Measurements from ENCODE around the gene PBX4.

The PBX4 gene

DNA sequence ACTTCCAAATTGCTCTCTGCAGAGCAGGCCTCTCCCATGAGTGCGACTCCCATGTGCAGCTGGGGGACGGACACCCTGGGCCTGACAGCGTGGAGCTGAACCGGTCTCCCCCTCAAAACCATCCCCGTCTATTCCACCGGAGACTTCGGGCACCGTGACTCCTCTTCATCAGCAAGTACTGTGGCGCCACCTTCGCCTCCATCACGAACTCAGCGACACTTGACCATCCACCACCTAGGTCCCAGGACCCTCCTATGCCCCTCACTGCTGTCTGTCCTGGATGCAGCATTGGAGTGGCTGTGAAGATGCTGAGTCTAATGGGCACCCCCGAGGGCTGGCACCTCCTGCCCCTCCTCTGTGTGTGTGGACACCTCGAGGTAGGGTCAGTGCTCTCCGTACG is 59.9 kb downstream of the PBX4 start:
- no peak for DNase-seq (ENCODE audit: low read depth in 2 of 2)

DNA sequence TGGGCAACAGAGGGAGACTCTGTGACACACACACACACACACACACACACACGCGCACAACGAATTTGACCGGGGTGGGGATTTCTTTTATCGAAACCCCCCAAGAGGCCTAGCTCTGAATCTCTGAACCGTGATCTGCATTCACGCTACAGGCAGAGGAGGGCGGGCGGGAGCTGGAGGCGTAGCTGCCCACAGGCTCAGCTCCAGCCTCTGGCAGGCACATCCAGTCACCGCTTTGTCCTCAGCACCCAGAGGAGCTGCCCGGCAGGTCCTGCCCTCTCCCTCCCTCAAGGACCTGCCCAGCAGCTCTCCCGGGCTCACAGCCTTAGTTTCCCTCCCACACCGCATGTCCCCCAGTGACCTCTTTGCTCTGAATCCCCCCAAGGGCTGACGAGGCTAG is 60.4 kb downstream of the PBX4 start:
- no peak for DNase-seq (ENCODE audit: low read depth in 2 of 2)

DNA sequence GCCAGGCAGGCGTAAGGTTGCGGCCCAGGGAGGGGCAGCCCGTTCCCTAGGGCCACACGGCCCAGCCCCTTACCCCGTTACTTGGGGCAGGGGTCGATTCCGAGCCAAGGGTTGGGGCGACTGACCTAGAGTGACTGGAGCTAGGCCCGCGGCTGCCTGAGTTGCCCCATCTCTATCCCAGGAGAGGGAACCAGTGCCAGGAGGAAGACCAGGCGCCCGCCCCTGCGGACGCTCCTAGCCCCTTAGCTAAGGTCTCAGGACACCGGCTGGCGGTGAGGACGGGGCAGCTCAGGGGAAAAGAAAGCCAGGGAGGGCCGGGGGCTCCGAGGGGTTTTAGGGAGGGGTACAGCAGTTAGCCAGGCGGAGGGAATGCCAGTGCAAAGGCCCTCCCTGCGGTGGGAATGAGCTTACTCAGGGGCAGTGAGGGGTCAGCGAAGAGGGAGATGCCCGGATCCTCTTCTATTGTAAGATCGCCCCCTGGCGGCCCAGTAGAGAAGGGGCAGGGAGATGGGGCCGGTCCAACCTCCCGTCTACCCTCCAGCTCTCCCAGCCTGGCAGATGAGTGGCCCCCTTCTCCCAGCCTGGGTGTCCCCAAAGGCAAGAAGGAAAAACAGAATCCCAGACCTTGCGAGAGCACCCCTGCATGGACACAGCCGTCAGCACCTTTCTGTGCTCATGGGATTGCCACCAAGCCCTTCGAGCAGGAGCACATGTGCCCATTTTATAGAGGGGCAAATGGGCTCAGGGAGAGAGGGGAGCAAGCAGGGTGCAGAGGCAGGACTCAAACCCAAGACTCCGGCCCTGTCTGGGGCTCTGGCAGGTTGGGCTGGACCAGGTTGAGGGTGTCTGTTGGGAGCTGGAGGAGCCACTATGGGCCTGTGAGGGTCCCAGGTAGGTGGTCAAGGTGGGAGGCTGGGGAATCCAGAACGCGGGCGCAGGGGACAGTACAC is 64.1 kb downstream of the PBX4 start:
- DNase-seq (ENCODE audit: low read depth in 2 of 2), result peak in 1 of 2 donors; percentile 25

DNA sequence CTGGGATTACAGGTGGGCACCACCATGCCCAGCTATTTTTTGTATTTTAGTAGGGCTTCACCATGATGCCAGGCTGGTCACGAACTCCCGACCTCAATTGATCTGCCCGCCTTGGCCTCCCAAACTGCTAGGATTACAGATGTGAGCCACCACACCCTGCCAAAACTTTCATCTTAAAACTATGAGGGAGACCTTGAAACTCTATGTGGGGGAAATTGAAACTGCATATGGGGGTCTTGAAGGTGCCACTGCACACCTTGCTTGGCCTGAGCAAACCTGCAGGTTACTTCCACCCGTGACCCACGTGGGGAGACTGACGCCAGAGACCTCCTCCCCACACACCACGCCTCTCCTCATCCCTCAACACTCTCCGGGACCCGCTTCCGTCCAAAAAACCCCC is 64.8 kb downstream of the PBX4 start:
- DNase-seq (ENCODE audit: low read depth in 2 of 2), result no peak

DNA sequence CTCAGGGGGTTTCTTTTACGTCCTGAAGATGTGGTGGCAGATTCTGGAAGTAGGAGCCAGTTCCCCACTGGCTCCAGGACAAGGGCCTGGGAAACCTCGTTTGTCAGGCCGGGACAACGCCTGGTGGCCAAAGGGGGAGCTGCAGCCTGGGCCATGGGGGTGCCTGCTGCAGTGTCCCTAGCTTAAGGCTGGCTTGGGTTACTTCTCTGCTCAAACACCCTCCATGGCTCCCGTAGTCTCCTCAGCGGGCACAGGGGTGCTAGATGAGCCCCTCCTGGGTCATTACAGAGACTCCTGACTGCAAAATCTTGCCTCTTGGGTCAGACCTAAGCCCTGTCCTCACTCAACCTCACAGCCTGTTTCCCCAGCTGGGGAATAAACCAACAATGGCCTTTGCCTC is 65.7 kb downstream of the PBX4 start:
- DNase-seq (ENCODE audit: low read depth in 2 of 2), result no peak

DNA sequence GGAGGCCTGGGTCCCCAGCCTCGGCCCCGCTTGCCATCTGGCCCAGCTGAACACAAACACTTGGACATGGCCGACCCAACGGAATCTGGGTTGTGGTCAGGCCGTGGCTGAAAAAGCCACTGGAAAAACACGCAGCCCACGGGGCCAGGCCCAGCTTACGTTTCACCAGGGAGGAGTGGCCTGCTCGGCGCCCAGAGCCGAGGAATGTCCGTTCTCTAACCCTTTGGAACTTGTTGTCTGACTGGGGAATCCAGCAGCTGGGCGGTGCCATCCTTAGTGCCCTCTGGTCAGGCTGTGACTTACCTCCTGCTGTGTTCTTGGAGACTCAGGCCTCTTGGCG is 66.7 kb downstream of the PBX4 start:
- no peak for DNase-seq (ENCODE audit: low read depth in 2 of 2)

DNA sequence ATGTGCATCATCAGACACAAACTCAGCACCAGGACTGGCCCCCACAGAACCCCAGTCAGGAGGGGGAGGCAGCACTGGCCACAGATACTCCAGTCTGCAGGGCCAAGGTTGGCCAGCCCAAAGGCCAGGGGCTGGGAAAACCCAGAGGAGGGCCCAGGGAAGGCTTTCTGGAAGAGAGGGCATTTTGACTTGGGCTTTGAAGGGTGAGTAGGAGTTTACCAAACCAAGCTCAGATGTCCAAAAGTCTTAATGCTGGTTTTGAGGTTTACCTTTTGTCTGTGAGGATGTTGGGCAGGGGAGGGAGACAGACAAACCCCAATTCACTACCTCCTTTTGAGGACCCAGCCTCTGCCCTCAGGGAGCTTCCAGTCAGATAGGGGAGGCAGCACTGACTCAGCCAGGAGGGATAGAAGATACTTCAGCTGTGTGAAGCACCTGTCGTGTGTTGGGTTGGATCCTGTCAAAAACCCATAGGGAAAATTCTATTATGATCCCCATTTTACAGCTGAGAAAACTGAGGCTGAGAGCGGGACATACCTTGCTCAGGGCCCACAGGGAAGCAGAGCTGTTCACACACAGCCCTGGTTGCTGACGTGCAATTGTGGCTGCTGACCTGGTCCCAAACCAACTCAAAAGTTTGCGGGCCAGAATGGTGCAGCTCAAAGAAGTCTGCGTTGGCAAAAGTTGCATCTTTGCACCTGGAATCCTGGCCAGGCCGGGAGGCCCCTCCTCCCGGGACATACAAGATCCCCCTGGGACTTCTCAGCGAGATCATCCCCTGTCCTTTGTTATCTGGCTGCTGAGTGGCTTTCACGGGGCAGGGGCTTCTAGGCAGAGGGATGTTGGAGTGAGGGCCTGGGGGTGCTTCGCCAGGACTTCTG is 67.3 kb downstream of the PBX4 start:
- no peak for DNase-seq (ENCODE audit: low read depth in 2 of 2)

DNA sequence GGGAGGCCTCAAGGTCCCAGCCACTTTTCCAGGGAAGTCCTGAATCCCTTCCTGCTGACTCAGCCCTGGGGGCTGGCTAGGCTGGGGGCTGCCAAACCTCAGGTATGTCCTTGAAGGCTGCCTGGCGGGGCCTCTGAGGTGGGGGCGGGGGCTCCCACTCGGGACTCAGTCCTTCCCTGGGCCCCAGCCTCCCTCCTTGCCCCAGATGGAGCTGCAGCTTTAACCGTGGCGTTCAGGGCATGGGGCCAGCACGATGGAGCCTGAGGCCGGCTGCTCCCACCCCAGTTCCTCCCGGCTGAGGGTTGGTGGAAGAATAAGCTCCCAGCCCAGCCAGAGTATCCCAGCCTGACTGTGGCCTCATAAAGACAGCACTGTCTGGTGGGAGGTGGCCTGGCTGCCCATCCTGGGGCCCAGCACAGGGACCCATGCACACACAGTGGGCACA is 68.0 kb downstream of the PBX4 start:
- DNase-seq (ENCODE audit: low read depth in 2 of 2), result no peak

DNA sequence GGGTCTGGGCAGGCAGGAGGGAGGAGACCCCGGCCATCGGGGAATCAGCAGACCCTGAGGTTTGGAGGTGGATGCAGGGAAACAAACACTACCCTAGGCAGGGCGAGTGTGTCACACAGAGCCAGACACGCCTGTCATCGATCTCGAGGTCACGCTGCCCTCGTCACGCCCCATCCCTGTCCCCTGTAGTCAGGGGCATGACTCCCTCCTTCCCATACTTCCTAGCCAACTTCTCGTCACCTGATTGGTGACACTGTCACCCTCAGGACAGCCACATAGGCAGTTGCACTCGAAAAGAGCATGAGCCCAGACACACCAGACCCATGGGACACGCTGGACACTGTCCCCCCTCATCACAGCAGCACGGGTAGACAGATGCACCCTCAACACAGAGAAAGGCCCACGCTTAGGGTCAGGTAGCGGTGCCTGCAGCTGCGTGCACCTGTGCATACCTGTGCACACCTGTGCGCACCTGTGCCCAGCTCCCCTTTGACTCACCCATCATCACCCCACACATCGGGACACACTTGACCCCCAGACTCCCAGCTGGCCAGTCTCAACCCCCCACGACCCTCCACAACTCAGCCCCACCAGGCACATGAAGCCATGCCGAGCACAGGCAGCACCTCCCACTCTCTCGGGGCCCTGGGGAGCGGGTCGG is 68.6 kb downstream of the PBX4 start:
- no peak for DNase-seq (ENCODE audit: low read depth in 2 of 2)

DNA sequence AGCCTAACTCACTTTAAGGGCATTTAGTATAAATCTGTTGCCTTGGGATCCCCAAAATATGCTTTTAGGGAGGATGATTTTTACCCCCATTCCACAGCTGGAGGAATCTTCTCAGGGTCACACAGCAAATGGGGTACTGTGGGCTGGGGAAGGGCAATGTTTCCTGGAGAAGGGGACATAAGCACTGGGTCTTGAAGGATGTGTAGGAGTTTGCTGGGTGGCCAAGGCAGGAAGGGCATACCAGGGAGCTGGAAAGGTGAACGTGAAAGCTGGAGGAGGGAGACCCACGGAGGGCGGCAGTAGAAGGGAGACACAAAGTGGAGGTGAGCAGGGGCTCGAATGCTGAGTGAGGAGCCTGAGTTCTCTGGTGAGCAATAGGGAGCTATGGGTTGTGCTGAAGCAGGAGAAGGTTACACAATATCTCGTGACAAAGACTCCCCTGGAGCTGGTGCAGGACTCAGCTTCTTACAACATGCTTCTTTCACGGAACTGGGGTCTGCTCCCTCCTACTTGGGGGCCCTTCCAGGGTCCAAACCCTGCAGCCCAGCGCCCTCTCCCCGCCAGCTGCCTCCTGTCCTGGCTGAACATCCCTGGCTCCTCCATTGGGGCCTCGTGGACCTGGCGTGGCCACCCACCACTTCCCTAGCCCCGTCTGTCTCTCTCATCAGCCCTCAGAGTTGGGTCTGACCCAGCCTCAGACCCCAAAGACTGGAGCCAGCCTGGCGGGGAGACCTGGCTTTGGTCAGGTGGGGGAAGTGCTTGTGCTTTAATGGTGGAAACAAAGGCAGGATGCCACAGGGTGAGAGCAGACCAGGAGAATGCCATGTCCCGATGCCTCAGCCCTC is 69.3 kb downstream of the PBX4 start:
- DNase-seq (ENCODE audit: low read depth in 2 of 2), result no peak

DNA sequence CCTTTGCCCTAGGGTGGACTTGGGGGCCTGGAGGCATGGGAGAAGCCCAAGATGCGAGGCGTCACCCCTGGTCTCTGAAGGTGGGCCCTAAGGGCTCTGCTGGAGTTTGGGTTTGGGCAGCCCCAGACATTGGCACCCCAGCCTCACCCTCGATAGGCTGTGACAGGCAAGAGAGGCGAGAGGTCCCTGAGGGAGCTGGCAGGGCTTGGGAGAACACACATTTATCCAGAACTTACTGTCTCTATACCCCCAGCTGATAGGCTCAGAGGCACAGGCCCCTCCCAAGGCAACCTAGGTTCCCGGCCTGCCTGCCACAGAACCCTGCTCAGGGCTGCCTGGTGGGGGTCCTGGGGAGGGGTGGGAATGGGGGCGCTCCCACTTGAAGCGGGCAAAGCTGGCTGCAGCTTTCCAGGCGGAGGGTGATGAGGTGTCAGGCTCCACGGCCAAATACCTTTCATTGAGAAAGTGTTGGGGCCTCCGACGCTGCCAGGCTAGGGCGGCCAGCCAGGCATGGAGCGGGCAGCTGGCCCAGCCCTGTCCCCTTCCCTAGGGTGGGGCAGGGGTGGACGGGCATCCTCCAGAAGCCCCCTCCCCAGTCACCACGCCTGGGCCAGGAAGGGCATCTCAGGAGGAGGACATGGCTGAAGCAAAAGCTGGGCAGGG is 70.7 kb downstream of the PBX4 start:
- DNase-seq (ENCODE audit: low read depth in 2 of 2), result no peak

DNA sequence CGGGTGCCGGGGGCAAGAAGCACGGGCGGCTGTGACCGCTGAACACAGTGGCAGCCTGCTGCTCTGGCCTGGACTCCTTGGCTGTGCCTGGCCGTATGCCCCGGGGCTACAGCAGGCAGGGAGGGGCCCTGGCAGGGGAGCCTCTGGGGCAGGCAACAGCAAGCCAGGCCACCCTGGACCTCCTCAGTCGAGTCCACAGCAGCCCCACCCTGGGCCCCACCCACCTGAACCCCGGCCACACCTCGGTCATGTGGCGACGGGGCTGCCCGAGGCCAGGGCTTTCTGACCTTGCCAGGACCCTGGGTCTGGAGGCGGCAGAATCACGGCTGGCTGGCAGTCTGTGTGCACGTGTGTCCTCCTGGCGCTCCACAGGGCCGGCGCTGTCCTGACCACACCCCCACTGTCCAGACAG is 71.7 kb downstream of the PBX4 start:
- DNase-seq (ENCODE audit: low read depth in 2 of 2), result no peak

DNA sequence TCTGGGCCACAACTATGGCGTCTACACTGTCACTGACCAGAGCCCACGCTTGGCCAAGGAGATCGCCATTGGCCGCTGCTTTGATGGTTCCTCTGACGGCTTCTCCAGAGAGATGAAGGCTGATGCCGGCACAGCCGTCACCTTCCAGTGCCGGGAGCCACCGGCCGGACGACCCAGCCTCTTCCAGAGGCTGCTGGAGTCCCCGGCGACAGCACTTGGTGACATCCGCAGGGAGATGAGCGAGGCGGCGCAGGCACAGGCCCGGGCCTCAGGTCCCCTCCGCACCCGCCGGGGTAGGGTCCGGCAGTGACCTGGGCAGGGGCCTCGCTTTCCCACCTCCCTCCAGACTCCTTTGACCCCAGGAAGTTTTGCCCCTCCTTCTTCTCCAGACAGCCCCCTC is 72.8 kb downstream of the PBX4 start:
- no peak for DNase-seq (ENCODE audit: low read depth in 2 of 2)

DNA sequence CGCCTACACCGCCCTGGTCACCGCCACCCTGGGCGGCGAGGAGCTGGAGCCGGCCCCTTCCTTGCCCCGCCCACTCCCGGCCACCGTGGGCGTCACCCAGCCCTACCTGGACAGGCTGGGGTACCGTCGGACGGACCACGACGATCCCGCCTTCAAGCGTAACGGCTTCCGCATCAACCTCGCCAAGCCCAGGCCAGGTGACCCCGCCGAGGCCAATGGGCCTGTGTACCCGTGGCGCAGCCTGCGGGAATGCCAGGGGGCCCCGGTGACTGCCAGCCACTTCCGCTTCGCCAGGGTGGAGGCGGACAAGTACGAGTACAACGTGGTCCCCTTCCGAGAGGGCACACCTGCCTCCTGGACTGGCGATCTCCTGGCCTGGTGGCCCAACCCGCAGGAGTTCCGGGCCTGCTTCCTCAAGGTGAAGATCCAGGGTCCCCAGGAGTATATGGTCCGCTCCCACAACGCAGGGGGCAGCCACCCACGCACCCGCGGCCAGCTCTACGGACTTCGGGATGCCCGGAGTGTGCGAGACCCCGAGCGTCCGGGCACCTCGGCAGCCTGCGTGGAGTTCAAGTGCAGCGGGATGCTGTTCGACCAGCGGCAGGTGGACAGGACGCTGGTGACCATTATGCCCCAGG is 73.4 kb downstream of the PBX4 start:
- DNase-seq (ENCODE audit: low read depth in 2 of 2), result no peak

DNA sequence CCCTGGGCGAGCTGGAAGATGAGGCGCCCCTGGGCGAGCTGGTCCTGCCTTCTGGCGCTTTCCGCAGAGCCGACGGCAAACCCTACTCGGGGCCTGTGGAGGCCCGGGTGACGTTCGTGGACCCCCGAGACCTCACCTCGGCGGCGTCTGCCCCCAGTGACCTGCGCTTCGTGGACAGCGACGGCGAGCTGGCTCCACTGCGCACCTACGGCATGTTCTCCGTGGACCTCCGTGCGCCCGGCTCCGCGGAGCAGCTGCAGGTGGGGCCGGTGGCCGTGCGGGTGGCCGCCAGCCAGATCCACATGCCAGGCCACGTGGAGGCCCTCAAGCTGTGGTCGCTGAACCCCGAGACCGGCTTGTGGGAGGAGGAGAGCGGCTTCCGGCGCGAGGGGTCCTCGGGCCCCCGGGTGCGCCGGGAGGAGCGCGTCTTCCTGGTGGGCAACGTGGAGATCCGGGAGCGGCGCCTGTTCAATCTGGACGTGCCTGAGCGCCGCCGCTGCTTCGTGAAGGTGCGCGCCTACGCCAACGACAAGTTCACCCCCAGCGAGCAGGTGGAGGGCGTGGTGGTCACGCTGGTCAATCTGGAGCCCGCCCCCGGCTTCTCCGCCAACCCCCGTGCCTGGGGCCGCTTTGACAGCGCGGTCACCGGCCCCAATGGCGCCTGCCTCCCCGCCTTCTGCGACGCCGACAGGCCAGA is 74.1 kb downstream of the PBX4 start:
- DNase-seq (ENCODE audit: low read depth in 2 of 2), result no peak

DNA sequence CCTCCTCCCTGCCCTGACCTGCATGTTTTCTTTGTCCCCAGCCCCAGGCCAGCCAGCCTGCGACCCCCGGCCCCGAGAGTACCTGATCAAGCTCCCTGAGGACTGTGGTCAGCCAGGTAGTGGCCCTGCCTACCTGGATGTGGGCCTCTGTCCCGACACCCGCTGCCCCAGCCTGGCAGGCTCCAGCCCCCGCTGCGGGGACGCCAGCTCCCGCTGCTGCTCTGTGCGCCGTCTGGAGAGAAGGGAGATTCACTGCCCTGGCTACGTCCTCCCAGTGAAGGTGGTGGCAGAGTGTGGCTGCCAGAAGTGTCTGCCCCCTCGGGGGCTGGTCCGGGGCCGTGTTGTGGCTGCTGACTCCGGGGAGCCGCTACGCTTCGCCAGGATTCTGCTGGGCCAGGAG is 74.8 kb downstream of the PBX4 start:
- DNase-seq (ENCODE audit: low read depth in 2 of 2), result no peak

DNA sequence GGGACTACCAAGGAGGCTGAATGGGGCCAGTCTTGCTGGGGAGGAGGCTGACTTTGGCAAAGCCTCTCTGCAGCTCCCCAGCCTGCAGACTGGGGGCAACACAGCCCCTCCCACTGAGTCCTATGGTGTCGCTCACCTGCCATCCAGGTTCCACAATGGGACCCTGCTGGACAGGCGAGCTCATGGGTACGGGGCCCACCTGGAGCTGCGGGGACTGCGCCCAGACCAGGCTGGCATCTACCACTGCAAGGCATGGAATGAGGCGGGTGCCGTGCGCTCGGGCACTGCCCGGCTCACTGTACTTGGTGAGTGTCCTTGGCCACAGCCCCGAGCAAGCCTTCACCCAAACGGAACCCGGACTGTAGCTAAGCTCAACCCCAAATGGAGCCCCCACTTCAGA is 75.4 kb downstream of the PBX4 start:
- no peak for DNase-seq (ENCODE audit: low read depth in 2 of 2)

DNA sequence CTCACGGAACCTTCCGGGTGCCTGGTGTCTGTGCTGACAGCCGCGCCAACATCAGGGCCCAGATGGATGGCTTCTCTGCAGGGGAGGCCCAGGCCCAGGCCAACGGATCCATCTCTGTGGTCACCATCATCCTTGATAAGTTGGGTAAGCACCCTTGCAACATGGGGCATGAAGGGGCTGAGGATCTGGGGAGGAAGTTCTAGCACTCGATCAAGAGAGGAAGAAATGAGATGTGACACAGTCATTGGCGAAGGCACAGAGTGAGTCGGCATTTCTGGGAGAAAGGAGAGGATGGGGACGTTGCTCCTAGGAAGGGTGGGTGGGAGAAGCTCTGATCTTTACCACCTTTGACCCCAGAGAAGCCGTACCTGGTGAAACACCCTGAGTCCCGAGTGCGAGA is 76.0 kb downstream of the PBX4 start:
- DNase-seq (ENCODE audit: low read depth in 2 of 2), result no peak

DNA sequence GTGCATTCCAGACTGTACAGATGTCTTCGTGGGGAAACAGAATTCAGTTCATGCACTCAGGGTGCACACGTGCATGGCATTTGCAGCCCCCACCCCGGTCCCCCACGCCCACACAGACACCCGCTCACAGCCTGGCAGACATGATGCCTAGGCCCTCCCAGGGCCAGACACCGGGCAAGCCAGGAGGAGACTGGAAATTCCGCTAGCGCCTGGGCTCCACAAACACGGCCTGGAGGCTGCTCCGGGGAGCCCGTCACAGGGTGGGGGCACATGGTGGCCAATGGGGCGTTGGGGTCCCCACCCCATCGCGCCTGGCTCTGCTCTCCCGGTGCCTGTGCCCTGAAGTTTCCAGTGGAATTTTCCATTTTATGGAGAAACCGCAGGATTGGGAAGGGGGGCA is 76.9 kb downstream of the PBX4 start:
- DNase-seq (ENCODE audit: low read depth in 2 of 2), result no peak
